Lower lobe of right lung (tissue), 2 donors: ENCODE results near the gene ATXN7. TPM values are rescaled to one million over a fixed set of nuclear protein-coding genes. Genes with fewer than 3 reads are reported as not detected.
A peak's percentile ranks its signal among the peaks of the same experiment; 100 is the strongest.

ENCODE experiments used
- ATAC-seq, 2 donors: fragments of 200-7000 bp; cut with Tn5 transposase; one replicate each; pipeline ENCODE4 v1.9.1; 2020 to 2022; ENCODE audit warnings: mild to moderate bottlenecking in 2 of 2, moderate library complexity in 2 of 2
- DNase-seq: peaks from one replicate; pipeline ENCODE4 v3.0.0-alpha.2; 2020
- H3K27ac ChIP-seq: fragments of 200-600 bp; one replicate; pipeline ENCODE4 v1.8.0; 2022
- H3K27me3 ChIP-seq: fragments of 200-600 bp; one replicate; pipeline ENCODE4 v1.8.0; 2022; ENCODE audit warnings: low read depth
- H3K36me3 ChIP-seq: fragments of 200-600 bp; one replicate; pipeline ENCODE4 v1.8.0; 2022; ENCODE audit warnings: mild to moderate bottlenecking
- H3K4me1 ChIP-seq: fragments of 200-600 bp; one replicate; pipeline ENCODE4 v1.8.0; 2022
- H3K4me3 ChIP-seq: fragments of 200-600 bp; one replicate; pipeline ENCODE4 v1.8.0; 2022; ENCODE audit warnings: mild to moderate bottlenecking
- H3K9me3 ChIP-seq: fragments of 200-600 bp; one replicate; pipeline ENCODE4 v1.8.0; 2022
- CTCF ChIP-seq: fragments of 200-600 bp; IDR thresholded peaks from one replicate; pipeline ENCODE4 v1.8.0; 2022; ENCODE audit warnings: antibody characterized with exemption, mild to moderate bottlenecking
- intact Hi-C: fragments of 100-400 bp; cut with DNase I; formaldehyde crosslinking; loops from one replicate; pipeline ENCODE4 v1.11.0; 2022
- total RNA-seq: library from RNA; stranded (reverse); fragmentation: NEBNext Ultra II Directional; extraction: Animal tissue kit (Norgen Biotek cat#: 25700); gene quantifications from one replicate; pipeline ENCODE4 v1.2.1, GENCODE V29; 2021
- donor health status: DM: no; HTN: yes; CAD: no; lungs with severe emphysema.

Gene ATXN7
- total RNA-seq, 1 donor from 2014 or later = 37.3 TPM

GRCh38 chr3:63959146-63959545, 95.5 kb downstream of the ATXN7 start:
- no peak for ATAC-seq
- no peak for TF ChIP-seq CTCF

GRCh38 chr3:63960048-63960711, 96.5 kb downstream of the ATXN7 start:
- H3K36me3 ChIP-seq = no peaks in the 10 kb centered on the region
- no peaks in the 10 kb centered on the region for H3K27me3 ChIP-seq
- H3K4me3 ChIP-seq = peak overlapping the region; percentile 19
- intact Hi-C loops = no loop called here
- TF ChIP-seq CTCF = no peak
- H3K4me1 ChIP-seq = peaks cover 48% of the 10 kb centered on the region
- H3K27ac ChIP-seq = peak overlapping the region; percentile 3
- ATAC-seq (peak in 1 of 2 donors; percentile 27), DNase-seq (no peak)
- no peaks in the 10 kb centered on the region for H3K9me3 ChIP-seq

More at GRCh38 chr3:63959146-63959545, 95.5 kb downstream of the ATXN7 start:
- no peaks in the 10 kb centered on the region for H3K9me3 ChIP-seq
- H3K27me3 ChIP-seq = no peaks in the 10 kb centered on the region
- DNase-seq = no peak
- intact Hi-C loops = no loop called here
- H3K27ac ChIP-seq = no peak overlapping the region
- H3K36me3 ChIP-seq = peaks cover 3% of the 10 kb centered on the region
- H3K4me3 ChIP-seq = no peak overlapping the region
- H3K4me1 ChIP-seq = peaks cover 38% of the 10 kb centered on the region

- ATAC-seq (peak; percentile 69 to 70), DNase-seq (no peak)
- H3K27ac ChIP-seq = no peak overlapping the region
- peak; percentile 67 for TF ChIP-seq CTCF
- no peaks in the 10 kb centered on the region for H3K27me3 ChIP-seq
- no peaks in the 10 kb centered on the region for H3K9me3 ChIP-seq
- intact Hi-C loops = no loop called here
- H3K4me1 ChIP-seq = peaks cover 65% of the 10 kb centered on the region
- H3K36me3 ChIP-seq = no peaks in the 10 kb centered on the region
- no peak overlapping the region for H3K4me3 ChIP-seq
Measured at GRCh38 chr3:63961891-63962290, 98.2 kb downstream of the ATXN7 start.

- no peaks in the 10 kb centered on the region for H3K9me3 ChIP-seq
- H3K4me3 ChIP-seq = no peak overlapping the region
- no peaks in the 10 kb centered on the region for H3K36me3 ChIP-seq
- ATAC-seq (no peak), DNase-seq (no peak)
- H3K27me3 ChIP-seq = no peaks in the 10 kb centered on the region
- TF ChIP-seq CTCF = no peak
- H3K4me1 ChIP-seq = peaks cover 81% of the 10 kb centered on the region
- intact Hi-C loops = no loop called here
- no peak overlapping the region for H3K27ac ChIP-seq
Measured at GRCh38 chr3:63963496-63963895, 99.8 kb downstream of the ATXN7 start.

GRCh38 chr3:63964681-63965485, 101.2 kb downstream of the ATXN7 start:
- Histone ChIP-seq H3K27ac (peak overlapping the region; percentile 46), H3K4me1 (peaks cover 84% of the 10 kb centered on the region), H3K27me3 (no peaks in the 10 kb centered on the region), H3K4me3 (no peak overlapping the region), H3K9me3 (no peaks in the 10 kb centered on the region), H3K36me3 (no peaks in the 10 kb centered on the region)
- ATAC-seq = peak; percentile 80 to 85
- intact Hi-C loops = no loop called here
- no peak for TF ChIP-seq CTCF
- DNase-seq = no peak
